Measurements from ENCODE around the gene PLOD2.

GRCh38 chr3:146050691-146051090, 110.3 kb downstream of the PLOD2 start:
- no peak for TF ChIP-seq CTCF (IDR thresholded peaks at IDR 0.05)
- no peak for TF ChIP-seq EZH2 (IDR thresholded peaks at IDR 0.05)
- no peak for TF ChIP-seq EZH2phosphoT487 (IDR thresholded peaks at IDR 0.05)
